ENCODE results near the gene STARD3. TPM values are rescaled to one million over a fixed set of nuclear protein-coding genes. Genes with fewer than 3 reads are reported as not detected.

Gene STARD3
- total RNA-seq, 1 experiment from 2014 or later: 75.3 TPM

DNA sequence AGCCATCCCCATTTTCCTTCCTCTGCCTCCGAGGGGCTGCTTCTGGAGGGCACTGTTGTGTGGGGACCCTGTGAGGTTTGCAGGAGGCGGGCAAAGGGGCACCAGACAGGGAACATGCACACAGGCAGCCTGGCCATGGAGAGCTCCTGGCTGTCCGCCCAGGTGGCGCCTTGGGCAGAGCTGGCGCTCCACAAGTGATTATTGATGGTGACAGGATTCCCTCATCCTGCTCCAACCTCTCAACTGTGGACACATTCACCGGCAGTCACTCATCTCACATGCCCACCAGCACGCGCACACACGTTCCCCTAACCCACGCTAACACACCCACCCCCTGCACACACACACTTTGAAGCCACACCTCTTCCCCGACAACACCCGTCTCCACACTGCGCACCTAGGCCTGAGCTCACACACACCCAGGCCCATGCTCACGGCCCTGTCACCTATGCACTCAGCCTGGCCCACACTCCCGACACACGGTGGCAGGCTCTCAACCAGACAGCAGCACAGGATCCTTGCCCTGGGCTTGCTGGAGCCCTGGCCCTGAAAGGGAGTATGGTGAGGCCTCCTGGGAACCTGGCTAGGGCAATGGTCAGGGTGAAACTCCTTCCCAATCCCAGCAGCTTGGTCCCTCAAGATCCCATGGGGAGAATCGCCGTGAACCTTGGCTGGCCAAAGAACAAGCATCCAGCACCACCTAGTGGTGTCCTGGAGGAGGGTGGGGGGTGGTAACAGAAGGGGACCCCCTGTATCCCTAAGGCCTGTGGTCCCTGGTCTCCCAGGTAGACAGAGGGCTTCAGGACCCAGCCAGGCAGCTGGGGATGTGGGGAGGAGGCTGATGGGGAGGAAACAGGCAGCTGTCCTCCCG is 34.9 kb downstream of the STARD3 start (continued):
- TF ChIP-seq, protein P1, sequence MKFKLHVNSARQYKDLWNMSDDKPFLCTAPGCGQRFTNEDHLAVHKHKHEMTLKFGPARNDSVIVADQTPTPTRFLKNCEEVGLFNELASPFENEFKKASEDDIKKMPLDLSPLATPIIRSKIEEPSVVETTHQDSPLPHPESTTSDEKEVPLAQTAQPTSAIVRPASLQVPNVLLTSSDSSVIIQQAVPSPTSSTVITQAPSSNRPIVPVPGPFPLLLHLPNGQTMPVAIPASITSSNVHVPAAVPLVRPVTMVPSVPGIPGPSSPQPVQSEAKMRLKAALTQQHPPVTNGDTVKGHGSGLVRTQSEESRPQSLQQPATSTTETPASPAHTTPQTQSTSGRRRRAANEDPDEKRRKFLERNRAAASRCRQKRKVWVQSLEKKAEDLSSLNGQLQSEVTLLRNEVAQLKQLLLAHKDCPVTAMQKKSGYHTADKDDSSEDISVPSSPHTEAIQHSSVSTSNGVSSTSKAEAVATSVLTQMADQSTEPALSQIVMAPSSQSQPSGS (CRISPR knock-in tag; IDR thresholded peaks at IDR 0.05; ENCODE audit: borderline replicate concordance, low read depth): no peak
- TF ChIP-seq, protein P2, sequence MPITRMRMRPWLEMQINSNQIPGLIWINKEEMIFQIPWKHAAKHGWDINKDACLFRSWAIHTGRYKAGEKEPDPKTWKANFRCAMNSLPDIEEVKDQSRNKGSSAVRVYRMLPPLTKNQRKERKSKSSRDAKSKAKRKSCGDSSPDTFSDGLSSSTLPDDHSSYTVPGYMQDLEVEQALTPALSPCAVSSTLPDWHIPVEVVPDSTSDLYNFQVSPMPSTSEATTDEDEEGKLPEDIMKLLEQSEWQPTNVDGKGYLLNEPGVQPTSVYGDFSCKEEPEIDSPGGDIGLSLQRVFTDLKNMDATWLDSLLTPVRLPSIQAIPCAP (CRISPR knock-in tag; IDR thresholded peaks at IDR 0.05): no peak
- TF ChIP-seq NR1H2 (CRISPR knock-in tag; IDR thresholded peaks at IDR 0.05) (no peak), ZNF416 (CRISPR knock-in tag; IDR thresholded peaks at IDR 0.05) (no peak), ATF1 (CRISPR knock-in tag; IDR thresholded peaks at IDR 0.05) (no peak), HMGA2 (CRISPR knock-in tag; IDR thresholded peaks at IDR 0.05) (no peak), CBFB (CRISPR knock-in tag; IDR thresholded peaks at IDR 0.05; ENCODE audit: low read depth) (no peak), ZBTB21 (CRISPR knock-in tag; IDR thresholded peaks at IDR 0.05; ENCODE audit: borderline replicate concordance) (0 out of 2 replicates have a peak, but pooled peaks have one; percentile 72), ZNF281 (CRISPR knock-in tag; IDR thresholded peaks at IDR 0.05) (no peak), CTCF (IDR thresholded peaks at IDR 0.05) (peak; percentile 61), TCF7 (CRISPR knock-in tag; IDR thresholded peaks at IDR 0.05; ENCODE audit: low read depth) (no peak), E2F4 (CRISPR knock-in tag; IDR thresholded peaks at IDR 0.05; ENCODE audit: borderline replicate concordance, low read depth) (no peak), RELA (CRISPR knock-in tag; IDR thresholded peaks at IDR 0.05; ENCODE audit: borderline replicate concordance) (no peak), ZNF317 (CRISPR knock-in tag; IDR thresholded peaks at IDR 0.05; ENCODE audit: borderline replicate concordance, low read depth) (peak; percentile 71; the same call in 1 of the 2 replicates)
- TF ChIP-seq, protein P3, sequence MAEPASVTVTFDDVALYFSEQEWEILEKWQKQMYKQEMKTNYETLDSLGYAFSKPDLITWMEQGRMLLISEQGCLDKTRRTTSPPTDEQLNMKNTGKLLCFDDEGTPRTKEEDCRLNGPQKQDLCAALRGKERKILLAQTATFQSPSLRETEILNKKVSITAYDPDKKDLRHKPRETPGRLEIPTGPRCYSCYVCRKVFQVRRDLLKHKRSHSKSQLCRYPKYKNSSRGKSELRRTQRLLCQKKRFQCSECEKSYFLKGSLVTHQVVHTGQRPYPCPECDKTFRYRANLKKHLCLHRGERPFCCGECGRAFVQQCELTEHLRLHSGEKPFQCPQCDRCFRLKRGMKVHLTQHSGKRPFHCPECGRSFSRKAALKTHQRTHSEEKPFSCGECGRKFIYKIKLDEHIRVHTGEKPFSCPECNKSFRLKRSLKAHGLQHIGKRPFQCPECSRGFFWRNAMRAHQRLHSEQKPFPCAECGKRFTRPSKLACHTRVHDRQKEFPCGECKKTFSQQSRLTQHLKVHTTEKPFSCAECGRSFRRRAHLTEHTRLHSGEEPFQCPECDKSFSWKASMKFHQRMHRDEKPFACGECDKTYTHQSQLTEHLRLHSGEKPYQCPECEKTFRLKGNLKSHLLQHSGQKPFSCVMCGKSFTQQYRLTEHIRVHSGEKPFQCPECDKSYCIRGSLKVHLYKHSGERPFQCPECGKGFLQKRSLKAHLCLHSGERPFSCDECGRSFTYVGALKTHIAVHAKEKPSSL (CRISPR knock-in tag; conservative IDR thresholded peaks at IDR 0.05): no peak
- TF ChIP-seq, protein P4, sequence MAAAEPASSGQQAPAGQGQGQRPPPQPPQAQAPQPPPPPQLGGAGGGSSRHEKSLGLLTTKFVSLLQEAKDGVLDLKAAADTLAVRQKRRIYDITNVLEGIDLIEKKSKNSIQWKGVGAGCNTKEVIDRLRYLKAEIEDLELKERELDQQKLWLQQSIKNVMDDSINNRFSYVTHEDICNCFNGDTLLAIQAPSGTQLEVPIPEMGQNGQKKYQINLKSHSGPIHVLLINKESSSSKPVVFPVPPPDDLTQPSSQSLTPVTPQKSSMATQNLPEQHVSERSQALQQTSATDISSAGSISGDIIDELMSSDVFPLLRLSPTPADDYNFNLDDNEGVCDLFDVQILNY (CRISPR knock-in tag; IDR thresholded peaks at IDR 0.05): no peak
- TF ChIP-seq, protein P5, sequence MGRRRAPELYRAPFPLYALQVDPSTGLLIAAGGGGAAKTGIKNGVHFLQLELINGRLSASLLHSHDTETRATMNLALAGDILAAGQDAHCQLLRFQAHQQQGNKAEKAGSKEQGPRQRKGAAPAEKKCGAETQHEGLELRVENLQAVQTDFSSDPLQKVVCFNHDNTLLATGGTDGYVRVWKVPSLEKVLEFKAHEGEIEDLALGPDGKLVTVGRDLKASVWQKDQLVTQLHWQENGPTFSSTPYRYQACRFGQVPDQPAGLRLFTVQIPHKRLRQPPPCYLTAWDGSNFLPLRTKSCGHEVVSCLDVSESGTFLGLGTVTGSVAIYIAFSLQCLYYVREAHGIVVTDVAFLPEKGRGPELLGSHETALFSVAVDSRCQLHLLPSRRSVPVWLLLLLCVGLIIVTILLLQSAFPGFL (CRISPR knock-in tag; IDR thresholded peaks at IDR 0.05; ENCODE audit: borderline replicate concordance): no peak
- TF ChIP-seq, protein P6, sequence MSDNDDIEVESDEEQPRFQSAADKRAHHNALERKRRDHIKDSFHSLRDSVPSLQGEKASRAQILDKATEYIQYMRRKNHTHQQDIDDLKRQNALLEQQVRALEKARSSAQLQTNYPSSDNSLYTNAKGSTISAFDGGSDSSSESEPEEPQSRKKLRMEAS (CRISPR knock-in tag; IDR thresholded peaks at IDR 0.05): no peak
